GM13976 (cell line): ENCODE measurements around the gene SPRR3.

ENCODE experiments used
- DNase-seq: peaks from one replicate; pipeline ENCODE4 v3.0.0; 2012; ENCODE audit warnings: low spot score
- CTCF ChIP-seq: IDR thresholded peaks from 2 replicates; pipeline ENCODE4 v1.5.1; 2012; ENCODE audit warnings: borderline replicate concordance, mild to moderate bottlenecking; ENCODE audit not compliant: insufficient read depth; ENCODE audit errors: extremely low read depth, missing control alignments, control extremely low read depth
- in situ Hi-C: fragments of 300-500 bp; cut with MboI; formaldehyde crosslinking; loops from one replicate; pipeline ENCODE4 v1.12.0; 2022; ENCODE audit warnings: low sequenced_read_pairs, mixed read lengths, inconsistent platforms; ENCODE audit not compliant: unreplicated experiment

SPRR3 gene, protein sequence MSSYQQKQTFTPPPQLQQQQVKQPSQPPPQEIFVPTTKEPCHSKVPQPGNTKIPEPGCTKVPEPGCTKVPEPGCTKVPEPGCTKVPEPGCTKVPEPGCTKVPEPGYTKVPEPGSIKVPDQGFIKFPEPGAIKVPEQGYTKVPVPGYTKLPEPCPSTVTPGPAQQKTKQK

DNA sequence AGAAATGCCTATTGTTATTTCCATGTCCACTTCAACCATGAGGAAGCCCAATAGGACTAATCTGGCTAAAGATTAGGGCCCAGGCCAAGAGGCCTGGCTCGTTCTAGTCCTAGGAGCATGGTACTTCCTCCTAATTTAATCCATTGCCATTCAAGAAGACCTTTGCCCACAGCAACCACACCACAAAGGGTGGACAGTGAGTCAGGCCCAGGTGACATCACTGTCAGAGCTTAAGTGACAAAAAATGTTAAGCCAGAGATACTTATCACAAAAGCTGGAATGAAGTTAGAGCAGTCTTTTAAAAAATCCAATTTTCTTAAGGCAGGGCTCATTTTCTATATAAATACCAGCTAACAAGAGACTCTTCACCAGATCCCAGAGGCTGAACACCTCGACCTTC, at the start of gene SPRR3:
Gene SPRR3 (plus strand): TSS at position 368 of the 400 bp plus-strand sequence. CDS start 1,272 bp downstream, outside the sequence.
- DNase-seq: no peak
- no peak for TF ChIP-seq CTCF
- in situ Hi-C loops: no loop called here

DNA sequence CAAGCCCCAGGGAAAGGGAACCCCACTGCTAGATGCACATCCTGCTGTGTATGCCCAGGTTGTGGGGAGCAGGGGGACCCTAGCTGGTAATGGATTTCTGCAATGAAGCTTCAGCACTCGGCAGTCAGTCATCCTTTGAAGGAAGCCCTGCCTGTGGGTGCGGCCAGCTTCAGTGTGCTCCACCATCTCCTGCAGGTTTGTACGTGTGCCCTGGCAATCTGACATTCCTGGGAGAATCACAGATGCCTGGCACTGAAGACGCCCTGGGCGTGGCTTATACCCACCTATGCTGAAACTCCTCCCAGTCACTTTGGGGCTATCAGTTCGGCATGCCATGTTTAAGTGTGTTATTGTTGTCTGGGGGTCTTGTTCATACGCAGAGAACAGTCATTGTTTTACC, 47.8 kb upstream of the SPRR3 start:
- no peak for DNase-seq
- in situ Hi-C loops: loop anchor here (25.0 kb wide), 1 partner anchor 234 kb away; no protein-coding TSS in a partner anchor
- no peak for TF ChIP-seq CTCF

- DNase-seq: no peak
- TF ChIP-seq CTCF: no peak
- in situ Hi-C loops: loop anchor here (25.0 kb wide), 1 partner anchor 233 kb away; no protein-coding TSS in a partner anchor
These were observed 47.1 kb upstream of the SPRR3 start for GRCh38 chr1:152954436-152954835.

DNA sequence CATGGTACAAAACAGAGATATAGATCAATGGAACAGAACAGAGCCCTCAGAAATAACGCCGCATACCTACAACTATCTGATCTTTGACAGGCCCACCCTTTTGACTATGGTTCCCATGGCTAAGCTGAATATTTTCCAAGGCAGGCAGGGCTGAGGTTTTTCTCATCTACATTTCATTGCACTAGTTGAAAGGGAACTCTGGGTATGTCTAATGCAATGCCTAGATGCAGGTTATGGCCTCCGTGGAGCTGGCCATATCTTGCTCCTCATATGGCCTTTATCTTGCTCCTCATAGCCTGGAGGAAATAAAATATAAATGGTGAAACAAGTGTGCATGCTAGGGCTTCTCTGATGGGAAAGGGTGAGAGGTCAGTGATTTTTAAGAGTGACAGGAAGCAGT, 44.0 kb upstream of the SPRR3 start:
- TF ChIP-seq CTCF: no peak
- no peak for DNase-seq
- in situ Hi-C loops: loop anchor here (25.0 kb wide), 1 partner anchor 230 kb away; no protein-coding TSS in a partner anchor

DNA sequence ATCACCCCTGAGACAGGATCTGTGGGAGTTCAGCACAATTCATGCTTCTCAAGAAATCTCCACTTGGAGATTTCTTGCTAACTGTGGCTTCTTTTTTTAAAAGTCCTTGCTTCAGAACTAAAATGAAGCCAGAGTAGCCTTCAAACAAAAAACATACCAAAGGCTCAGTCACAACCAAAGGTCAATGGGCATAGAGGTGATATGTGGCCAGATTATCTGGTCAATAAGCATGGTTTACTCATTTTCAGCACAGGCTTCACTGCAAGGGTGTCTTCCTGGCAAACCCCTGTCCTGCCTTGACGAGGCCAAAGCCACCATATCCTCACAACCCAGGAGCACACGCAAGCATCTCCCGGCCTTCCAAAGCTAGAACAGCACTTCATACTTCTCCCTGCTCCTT, 42.3 kb upstream of the SPRR3 start:
- in situ Hi-C loops: loop anchor here (25.0 kb wide), 1 partner anchor 228 kb away; no protein-coding TSS in a partner anchor
- TF ChIP-seq CTCF: no peak
- DNase-seq: no peak

DNA sequence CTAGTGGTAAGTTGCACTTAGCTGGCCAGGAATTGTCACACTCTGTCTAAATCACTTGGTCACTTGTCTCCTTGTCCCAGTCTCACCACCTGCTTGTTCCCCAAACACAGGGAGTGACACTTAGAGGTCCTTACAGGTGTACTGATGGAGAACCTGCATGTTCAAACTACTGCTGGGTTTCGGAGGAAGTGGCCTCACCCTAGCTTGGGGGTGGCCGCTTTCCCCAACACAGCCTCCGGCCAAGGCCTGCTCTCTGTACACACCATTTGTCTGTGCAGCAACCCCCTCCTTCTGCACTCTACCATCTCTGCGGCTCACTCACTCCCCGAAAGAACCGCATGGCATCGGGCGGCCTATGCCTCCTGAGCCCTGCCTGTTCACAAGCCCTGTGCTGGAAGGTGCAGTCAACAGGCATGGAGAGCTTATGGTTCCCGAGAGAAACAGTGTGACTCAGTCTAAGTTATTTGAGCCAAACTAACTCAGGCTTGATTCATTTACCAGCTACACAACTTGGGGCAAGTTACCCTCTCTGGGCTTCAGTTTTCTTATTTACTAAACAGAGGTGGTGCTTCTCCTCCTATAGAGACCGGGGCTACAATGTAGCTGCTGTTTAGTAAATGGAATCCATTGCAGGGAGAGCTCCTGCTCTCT, 41.6 kb upstream of the SPRR3 start:
- TF ChIP-seq CTCF: no peak
- DNase-seq: no peak
- in situ Hi-C loops: loop anchor here (25.0 kb wide), 1 partner anchor 227 kb away; no protein-coding TSS in a partner anchor
